ENCODE measurements around the gene PCDHGA1.

PCDHGA1 gene

GRCh38 chr5:141501761-141502160, 171.4 kb downstream of the PCDHGA1 start:
- Histone ChIP-seq H3K9ac (ENCODE audit: insufficient read length, low read depth) (no peak overlapping the region), H3K36me3 (ENCODE audit: insufficient read depth, insufficient read length, low read length) (peaks cover 12% of the 10 kb centered on the region), H3K27me3 (ENCODE audit: insufficient read depth, insufficient read length) (no peaks in the 10 kb centered on the region), H3K9me3 (ENCODE audit: insufficient read depth, low read length) (no peaks in the 10 kb centered on the region), H3K4me3 (ENCODE audit: insufficient read length, low read depth) (no peak overlapping the region), H3K4me1 (ENCODE audit: insufficient read depth, insufficient read length) (no peaks in the 10 kb centered on the region)
- DNase-seq (ENCODE audit: low read depth, low spot score): no peak
- TF ChIP-seq YY1 (IDR thresholded peaks at IDR 0.05; ENCODE audit: insufficient read depth, insufficient read length): no peak
- no peak for TF ChIP-seq ZNF274 (IDR thresholded peaks at IDR 0.05; ENCODE audit: low read depth, low read length)
- no peak for TF ChIP-seq SUZ12 (IDR thresholded peaks at IDR 0.05; ENCODE audit: extremely low read depth, insufficient read depth, insufficient read length)

GRCh38 chr5:141503681-141504080, 173.4 kb downstream of the PCDHGA1 start:
- Histone ChIP-seq H3K36me3 (ENCODE audit: insufficient read depth, insufficient read length, low read length) (peaks cover 12% of the 10 kb centered on the region), H3K4me3 (ENCODE audit: insufficient read length, low read depth) (no peak overlapping the region), H3K9me3 (ENCODE audit: insufficient read depth, low read length) (no peaks in the 10 kb centered on the region), H3K4me1 (ENCODE audit: insufficient read depth, insufficient read length) (peaks cover 6% of the 10 kb centered on the region), H3K27me3 (ENCODE audit: insufficient read depth, insufficient read length) (no peaks in the 10 kb centered on the region), H3K9ac (ENCODE audit: insufficient read length, low read depth) (no peak overlapping the region)
- no peak for DNase-seq (ENCODE audit: low read depth, low spot score)
- TF ChIP-seq ZNF274 (IDR thresholded peaks at IDR 0.05; ENCODE audit: low read depth, low read length): no peak
- no peak for TF ChIP-seq YY1 (IDR thresholded peaks at IDR 0.05; ENCODE audit: insufficient read depth, insufficient read length)
- no peak for TF ChIP-seq SUZ12 (IDR thresholded peaks at IDR 0.05; ENCODE audit: extremely low read depth, insufficient read depth, insufficient read length)

- Histone ChIP-seq H3K4me1 (ENCODE audit: insufficient read depth, insufficient read length) (peaks cover 7% of the 10 kb centered on the region), H3K4me3 (ENCODE audit: insufficient read length, low read depth) (no peak overlapping the region), H3K36me3 (ENCODE audit: insufficient read depth, insufficient read length, low read length) (peaks cover 12% of the 10 kb centered on the region), H3K9me3 (ENCODE audit: insufficient read depth, low read length) (no peaks in the 10 kb centered on the region), H3K27me3 (ENCODE audit: insufficient read depth, insufficient read length) (no peaks in the 10 kb centered on the region), H3K9ac (ENCODE audit: insufficient read length, low read depth) (no peak overlapping the region)
- DNase-seq (ENCODE audit: low read depth, low spot score): no peak
- TF ChIP-seq YY1 (IDR thresholded peaks at IDR 0.05; ENCODE audit: insufficient read depth, insufficient read length): no peak
- no peak for TF ChIP-seq ZNF274 (IDR thresholded peaks at IDR 0.05; ENCODE audit: low read depth, low read length)
- no peak for TF ChIP-seq SUZ12 (IDR thresholded peaks at IDR 0.05; ENCODE audit: extremely low read depth, insufficient read depth, insufficient read length)
These were observed 173.9 kb downstream of the PCDHGA1 start for GRCh38 chr5:141504216-141504615.

- no peak for DNase-seq (ENCODE audit: low read depth, low spot score)
- no peaks in the 10 kb centered on the region for H3K9me3 ChIP-seq (ENCODE audit: insufficient read depth, low read length)
- peaks cover 10% of the 10 kb centered on the region for H3K4me1 ChIP-seq (ENCODE audit: insufficient read depth, insufficient read length)
- H3K9ac ChIP-seq (ENCODE audit: insufficient read length, low read depth): no peak overlapping the region
- TF ChIP-seq YY1 (IDR thresholded peaks at IDR 0.05; ENCODE audit: insufficient read depth, insufficient read length) (no peak), SUZ12 (IDR thresholded peaks at IDR 0.05; ENCODE audit: extremely low read depth, insufficient read depth, insufficient read length) (no peak)
- H3K27me3 ChIP-seq (ENCODE audit: insufficient read depth, insufficient read length): no peaks in the 10 kb centered on the region
- H3K4me3 ChIP-seq (ENCODE audit: insufficient read length, low read depth): no peak overlapping the region
- peaks cover 20% of the 10 kb centered on the region for H3K36me3 ChIP-seq (ENCODE audit: insufficient read depth, insufficient read length, low read length)
These were observed 176.3 kb downstream of the PCDHGA1 start for GRCh38 chr5:141506381-141507155.

GRCh38 chr5:141507387-141508091, 177.2 kb downstream of the PCDHGA1 start:
- H3K9me3 ChIP-seq (ENCODE audit: insufficient read depth, low read length): no peaks in the 10 kb centered on the region
- peaks cover 10% of the 10 kb centered on the region for H3K4me1 ChIP-seq (ENCODE audit: insufficient read depth, insufficient read length)
- TF ChIP-seq SUZ12 (IDR thresholded peaks at IDR 0.05; ENCODE audit: extremely low read depth, insufficient read depth, insufficient read length) (no peak), YY1 (IDR thresholded peaks at IDR 0.05; ENCODE audit: insufficient read depth, insufficient read length) (no peak), ZNF274 (IDR thresholded peaks at IDR 0.05; ENCODE audit: low read depth, low read length) (no peak)
- no peak overlapping the region for H3K4me3 ChIP-seq (ENCODE audit: insufficient read length, low read depth)
- peak overlapping the region; percentile 61 for H3K9ac ChIP-seq (ENCODE audit: insufficient read length, low read depth)
- H3K36me3 ChIP-seq (ENCODE audit: insufficient read depth, insufficient read length, low read length): peaks cover 24% of the 10 kb centered on the region
- no peak for DNase-seq (ENCODE audit: low read depth, low spot score)
- H3K27me3 ChIP-seq (ENCODE audit: insufficient read depth, insufficient read length): no peaks in the 10 kb centered on the region

GRCh38 chr5:141508440-141508797, 178.1 kb downstream of the PCDHGA1 start:
- Histone ChIP-seq H3K36me3 (ENCODE audit: insufficient read depth, insufficient read length, low read length) (peaks cover 24% of the 10 kb centered on the region), H3K9me3 (ENCODE audit: insufficient read depth, low read length) (no peaks in the 10 kb centered on the region), H3K27me3 (ENCODE audit: insufficient read depth, insufficient read length) (no peaks in the 10 kb centered on the region), H3K4me1 (ENCODE audit: insufficient read depth, insufficient read length) (peaks cover 10% of the 10 kb centered on the region), H3K9ac (ENCODE audit: insufficient read length, low read depth) (peak overlapping the region; percentile 61), H3K4me3 (ENCODE audit: insufficient read length, low read depth) (no peak overlapping the region)
- no peak for DNase-seq (ENCODE audit: low read depth, low spot score)
- TF ChIP-seq SUZ12 (IDR thresholded peaks at IDR 0.05; ENCODE audit: extremely low read depth, insufficient read depth, insufficient read length) (no peak), ZNF274 (IDR thresholded peaks at IDR 0.05; ENCODE audit: low read depth, low read length) (no peak), YY1 (IDR thresholded peaks at IDR 0.05; ENCODE audit: insufficient read depth, insufficient read length) (no peak)
